T-helper 2 cell (primary cell): ENCODE data around the gene SERGEF.
"Not testable (repeated sequence)": the region's sequence is repeated elsewhere in the genome, so short reads cannot be mapped to it uniquely, and the experiment has no call there.

Experiments
- DNase-seq, 5 experiments: peaks; one replicate each; pipeline versions ENCODE4 v3.0.0 to v3.0.0-alpha.2; 2012 to 2022

The SERGEF gene

DNA sequence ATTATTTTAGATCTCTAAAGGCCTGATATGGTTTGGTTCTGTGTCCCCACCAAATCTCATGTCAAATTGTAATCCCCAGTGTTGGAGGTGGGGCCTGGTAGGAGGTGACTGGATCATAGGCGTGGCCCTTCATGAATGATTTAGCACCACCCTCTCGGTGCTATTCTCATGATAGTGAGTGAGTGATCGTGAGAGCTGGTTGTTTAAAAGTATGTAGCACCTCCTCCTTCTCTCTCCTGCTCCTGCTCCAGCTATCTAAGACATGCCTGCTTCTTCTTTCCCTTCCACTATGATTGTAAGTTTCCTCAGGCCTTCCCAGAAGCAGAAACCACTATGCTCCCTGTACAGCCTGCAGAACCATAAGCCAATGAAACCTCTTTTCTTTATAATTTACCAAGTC is 114.1 kb downstream of the SERGEF start:
- no peak for DNase-seq

DNA sequence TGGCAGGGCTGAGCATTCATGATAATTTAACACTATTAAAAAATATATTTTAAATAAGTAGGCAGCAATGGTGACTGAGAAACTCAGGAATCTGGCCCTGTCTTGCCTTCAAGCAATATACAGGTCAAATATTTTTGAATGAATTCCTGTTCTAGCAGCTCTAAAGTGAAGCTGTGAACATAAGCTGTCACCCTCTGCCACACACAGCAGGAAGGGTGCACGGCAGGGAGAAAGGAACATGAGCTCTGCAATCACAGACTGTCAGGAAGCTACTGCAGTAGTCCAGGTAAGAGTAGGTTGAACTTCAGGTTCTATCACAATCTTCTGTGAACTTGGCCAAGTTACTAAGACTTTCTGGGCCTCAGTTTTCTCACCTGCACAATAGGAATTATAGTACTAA is 114.8 kb downstream of the SERGEF start:
- no peak for DNase-seq

DNA sequence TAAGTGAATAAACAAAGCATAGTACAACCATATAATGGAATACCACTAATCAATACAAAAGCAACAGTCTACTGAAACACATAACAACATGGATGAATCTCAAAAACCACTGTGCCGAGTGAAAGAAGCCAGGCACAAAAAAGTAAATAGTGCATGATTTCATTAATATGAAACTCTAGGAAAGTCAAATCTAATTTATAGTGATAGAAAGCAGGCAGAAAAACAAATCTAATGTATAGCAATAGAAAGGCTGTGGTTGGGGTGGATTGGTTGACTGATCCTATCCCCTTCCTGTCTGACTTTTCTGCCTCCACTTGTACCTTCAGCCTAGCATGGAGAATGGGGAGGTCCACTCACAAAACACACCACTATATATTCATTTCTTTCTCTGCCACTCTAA is 115.4 kb downstream of the SERGEF start:
- DNase-seq, result no peak

DNA sequence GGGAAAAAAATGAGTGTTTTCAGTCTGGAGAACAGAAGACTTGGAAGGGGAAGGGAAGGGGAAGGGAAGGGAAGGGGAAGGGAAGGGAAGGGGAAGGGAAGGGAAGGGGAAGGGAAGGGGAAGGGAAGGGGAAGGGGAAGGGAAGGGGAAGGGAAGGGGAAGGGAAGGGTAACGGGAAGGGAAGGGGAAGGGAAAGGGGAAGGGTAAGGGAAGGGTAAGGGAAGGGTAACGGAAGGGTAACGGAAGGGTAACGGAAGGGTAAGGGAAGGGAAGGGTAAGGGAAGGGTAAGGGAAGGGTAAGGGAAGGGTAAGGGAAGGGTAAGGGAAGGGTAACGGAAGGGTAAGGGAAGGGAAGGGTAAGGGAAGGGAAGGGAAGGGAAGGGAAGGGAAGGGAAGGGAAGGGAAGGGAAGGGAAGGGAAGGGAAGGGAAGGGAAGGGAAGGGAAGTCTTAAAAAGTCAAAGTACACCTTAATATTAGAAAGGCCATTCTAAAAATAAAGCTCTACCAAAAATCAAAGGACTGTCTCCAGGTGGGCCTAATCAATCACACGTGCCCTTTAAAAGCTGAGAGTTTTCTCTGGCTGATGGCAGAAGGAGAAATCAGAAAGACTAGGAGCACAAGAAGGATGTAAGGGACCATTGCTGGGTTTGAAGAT is 116.2 kb downstream of the SERGEF start:
- not testable (repeated sequence) for DNase-seq

DNA sequence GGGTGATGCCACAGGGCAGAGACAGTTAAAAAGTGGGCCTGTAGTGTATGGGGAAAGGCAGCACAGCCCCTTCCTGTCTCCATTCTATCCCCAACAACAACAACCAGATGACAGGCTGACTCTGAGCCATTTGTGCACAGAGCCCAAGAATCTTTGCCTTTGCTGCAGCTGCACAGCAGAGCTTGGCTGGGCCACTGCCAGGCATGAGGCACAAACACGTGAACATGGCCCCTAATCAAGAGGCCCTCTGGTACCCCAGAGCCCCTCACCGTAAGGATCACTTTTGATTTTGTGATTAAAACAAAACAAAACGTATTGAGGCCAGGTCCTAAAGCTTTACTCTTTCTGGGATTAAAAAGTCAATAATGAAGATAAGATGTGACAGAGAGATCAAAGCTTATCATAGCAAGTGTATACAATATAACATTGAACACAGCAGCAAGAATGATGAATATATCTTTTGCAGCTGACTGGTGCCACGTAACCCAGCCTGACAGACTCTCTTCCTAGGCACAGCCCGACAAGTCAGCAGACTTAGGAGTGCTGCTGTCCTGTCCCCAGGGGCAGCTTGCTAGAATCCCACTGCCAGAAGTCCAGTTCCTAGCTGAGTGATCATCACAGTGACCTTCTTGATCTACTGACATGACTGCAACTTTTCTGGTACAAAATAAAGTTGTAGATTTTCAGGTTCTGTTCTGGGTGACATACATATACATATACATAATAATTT is 117.8 kb downstream of the SERGEF start:
- no peak for DNase-seq

DNA sequence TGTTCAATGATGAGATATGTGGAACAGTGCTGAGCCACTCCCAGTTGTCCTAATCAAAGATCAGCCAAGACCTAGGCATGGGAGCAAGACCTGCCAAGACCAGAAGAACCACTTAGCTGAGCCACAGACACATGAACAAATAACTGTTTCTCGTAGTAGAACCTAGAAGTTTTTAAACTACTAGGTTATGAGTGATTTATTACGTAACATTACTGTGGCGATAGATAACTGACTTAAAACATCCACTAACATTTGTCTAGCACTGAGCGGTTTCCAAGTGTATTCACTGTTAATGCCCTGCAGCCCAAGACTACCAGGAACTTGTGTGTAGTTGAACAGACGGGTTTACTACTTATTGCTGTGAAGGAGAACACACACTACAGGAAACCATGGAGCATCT is 120.4 kb downstream of the SERGEF start:
- no peak for DNase-seq

DNA sequence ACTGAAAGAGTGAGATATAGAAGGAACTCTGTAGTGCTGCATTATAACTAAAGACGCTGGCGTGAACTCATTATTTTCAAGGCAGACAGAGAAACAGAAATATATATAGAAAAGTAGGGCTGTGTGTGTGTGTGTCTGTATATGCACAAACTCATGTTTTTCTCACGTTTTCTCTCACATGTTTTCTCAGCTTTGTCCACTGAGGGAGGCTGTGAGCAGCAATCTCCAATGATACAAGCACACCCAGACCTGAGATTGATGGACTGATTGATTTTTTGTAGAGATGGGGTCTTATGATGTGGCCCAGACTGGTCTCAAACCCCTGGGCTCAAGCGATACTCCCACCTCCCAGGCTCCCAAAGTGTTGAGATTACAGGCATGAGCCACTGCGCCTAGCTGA is 122.5 kb downstream of the SERGEF start:
- no peak for DNase-seq

DNA sequence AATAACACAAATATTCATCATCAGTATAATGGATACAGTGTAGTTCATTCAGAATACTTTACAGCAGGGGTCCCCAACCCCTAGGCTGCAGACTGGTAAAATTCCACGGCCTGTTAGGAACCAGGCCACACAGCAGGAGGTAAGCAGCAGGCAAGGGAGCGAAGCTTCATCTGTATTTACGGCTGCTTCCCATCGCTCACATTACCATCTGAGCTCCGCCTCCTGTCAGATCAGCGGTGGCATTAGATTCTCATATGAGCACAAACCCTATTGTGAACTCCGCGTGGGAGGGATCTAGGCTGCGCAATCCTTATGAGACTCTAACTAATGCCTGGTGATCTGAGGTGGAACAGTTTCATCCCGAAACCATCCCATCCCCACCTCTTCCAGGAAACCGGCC is 125.1 kb downstream of the SERGEF start:
- no peak for DNase-seq

DNA sequence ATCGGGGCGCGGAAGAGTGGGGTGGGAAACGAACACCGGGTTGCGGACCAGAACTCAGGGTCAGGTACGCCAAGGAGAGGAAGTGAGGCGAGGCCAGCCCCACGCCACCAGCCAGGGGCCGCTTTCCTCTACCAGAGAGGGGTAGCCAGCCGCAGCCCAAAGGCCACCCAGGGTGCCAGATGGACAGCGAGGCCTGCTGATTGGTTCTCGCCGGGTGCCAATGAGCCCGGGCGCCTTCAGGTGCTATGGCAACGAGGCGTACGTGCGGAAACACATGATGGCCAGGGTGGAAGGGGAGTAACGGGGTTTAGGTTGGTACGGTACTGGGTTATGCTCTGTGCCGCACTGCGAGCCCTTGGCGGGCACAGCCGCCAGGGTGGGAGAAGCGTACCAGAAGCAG is 128.9 kb downstream of the SERGEF start:
- no peak for DNase-seq

DNA sequence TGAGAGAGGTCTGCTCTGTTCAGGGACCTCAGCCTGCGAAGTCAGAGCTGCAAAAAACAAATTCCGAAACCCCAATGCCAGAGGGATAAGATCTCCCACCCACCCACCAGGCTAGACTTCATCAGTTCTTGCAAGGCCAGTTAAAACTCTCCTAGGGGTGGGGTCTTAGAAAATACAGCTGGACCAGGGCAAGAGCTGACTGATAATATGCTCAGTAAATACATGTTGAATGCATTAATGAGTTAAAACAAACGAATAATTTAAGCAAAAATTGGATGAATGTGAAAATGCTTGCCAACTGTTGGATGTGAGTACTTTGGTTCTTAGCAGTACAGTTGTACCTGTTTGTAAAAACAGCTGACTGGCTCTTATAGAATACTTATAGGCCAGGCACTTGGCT is 129.8 kb downstream of the SERGEF start:
- no peak for DNase-seq

DNA sequence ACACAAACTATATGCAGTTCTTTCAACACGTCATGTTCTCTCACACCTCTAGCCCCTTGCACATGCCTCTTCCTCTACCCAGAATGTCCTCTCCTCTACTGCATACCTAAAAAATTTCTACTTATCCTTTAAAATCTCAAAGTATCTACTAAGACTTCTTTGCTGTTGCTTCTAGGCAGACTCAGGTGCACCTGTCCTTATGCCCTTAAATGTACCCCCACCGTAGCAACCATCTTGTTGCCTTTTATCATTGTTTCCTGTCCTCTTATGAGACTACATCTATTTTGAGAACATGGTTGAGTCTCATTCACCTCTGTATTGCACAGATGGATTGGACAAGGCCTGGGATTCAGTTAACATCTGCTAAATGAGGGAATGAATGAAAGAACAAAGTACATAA is 134.1 kb downstream of the SERGEF start:
- no peak for DNase-seq

DNA sequence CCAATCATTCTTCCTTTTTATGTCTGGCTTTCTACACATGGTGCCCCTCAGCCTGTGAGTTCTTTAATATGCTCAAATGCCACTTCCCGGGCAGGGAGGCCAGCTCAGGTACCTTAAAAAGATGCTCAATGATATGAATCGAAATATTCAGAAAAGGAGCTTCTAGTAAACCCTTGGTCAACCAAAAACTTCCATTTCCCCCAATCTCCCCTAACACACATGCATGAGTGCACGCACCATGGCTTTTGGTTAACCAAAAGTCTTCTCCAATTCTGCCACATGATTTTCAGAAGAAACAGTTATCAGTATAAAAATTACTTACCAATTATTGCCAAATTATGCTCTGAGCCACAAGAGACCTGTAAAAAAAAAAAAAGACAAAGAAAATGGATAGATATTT is 135.0 kb downstream of the SERGEF start:
- DNase-seq, result peak in 1 of 5 experiments; percentile 5

DNA sequence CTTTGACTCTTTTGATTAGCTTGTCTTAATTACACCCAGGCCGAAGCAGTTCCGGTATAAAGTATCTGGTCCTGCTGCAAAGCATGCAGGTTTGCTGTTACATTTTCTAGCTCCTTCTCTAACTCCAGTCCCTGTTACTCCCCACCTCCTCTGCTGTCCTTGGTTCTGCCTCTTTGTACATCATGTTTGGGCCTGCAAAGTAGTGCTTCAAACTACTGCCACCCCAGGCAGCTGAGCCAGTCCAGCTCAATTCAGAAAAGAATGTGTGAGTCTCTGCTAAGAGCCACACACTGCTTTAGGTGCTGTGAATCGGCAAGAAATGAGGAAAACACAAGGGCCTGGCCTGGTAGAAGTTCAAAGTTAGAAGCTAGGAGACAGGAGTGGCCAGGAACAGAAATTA is 136.0 kb downstream of the SERGEF start:
- DNase-seq, result no peak

DNA sequence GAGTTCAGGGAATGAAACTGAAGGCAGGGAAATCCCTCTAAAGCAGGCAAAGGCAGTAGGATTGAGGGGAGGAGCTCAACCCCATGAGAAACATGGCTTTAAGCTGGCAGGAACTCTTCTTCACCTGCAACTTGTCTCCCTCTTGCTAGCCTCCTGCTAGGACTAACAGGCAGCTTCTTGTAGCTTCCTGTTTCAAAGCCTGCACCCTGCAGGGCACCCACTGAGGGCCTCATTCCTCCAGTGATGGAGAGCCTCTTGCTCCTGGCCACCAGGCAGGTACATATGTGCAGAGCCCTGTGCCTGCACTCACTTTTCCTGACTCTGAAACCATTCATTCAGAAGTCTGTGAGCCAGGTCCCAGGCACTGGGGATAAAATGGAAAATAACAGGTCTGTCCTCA is 137.0 kb downstream of the SERGEF start:
- no peak for DNase-seq

DNA sequence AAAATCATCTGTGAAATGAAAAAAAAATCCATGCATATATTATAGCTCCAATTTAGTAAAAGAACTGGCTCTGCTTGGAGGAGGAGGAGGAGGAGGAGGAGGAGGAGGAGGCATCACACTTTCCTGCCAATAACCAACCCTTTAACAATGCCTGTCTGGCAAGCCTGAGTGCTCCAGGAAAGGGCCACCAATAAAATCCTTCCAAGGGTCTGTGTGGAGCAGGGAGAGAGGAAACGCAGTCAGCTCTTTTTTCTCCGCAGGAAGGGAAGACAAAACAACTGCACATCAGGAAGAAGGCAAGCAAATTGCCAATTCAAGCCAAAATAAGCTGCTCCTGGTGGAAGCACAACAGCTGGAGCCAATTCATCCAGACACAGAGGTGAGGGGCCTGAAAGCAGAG is 139.3 kb downstream of the SERGEF start:
- no peak for DNase-seq

DNA sequence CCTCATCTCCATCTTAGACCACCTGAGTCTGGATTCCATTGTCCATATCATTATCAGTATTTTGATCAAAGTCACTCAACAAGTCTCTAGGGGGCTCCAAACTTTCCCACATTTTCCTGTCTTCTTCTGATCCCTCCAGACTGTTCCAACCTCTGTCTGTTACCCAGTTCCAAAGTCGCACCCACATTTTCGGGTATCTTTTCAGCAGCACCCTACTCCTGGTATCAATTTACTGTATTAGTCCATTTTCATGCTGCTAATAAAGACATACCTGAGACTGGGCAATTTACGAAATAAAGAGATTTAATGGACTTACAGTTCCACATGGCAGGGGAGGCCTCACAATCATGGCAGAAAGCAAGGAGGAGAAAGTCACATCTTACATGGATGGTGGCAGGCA is 144.4 kb downstream of the SERGEF start:
- not testable (repeated sequence) for DNase-seq

DNA sequence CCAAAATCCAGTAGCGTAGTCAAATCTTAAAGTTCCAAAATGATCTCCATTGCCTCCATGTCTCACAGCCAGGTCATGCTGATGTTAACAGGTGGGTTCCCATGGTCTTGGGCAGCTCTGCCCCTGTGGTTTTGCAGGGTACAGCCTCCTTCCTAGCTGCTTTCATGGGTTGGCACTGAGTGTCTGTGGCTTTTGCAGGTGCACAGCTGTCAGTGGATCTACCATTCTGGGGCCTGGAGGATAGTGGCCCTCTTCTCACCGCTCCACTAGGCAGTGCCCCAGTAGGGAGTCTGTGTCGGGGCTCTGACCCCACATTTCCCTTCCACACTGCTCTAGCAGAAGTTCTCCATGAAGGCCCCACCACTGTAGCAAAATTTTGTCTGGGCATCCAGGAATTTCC is 145.5 kb downstream of the SERGEF start:
- DNase-seq, result no peak

DNA sequence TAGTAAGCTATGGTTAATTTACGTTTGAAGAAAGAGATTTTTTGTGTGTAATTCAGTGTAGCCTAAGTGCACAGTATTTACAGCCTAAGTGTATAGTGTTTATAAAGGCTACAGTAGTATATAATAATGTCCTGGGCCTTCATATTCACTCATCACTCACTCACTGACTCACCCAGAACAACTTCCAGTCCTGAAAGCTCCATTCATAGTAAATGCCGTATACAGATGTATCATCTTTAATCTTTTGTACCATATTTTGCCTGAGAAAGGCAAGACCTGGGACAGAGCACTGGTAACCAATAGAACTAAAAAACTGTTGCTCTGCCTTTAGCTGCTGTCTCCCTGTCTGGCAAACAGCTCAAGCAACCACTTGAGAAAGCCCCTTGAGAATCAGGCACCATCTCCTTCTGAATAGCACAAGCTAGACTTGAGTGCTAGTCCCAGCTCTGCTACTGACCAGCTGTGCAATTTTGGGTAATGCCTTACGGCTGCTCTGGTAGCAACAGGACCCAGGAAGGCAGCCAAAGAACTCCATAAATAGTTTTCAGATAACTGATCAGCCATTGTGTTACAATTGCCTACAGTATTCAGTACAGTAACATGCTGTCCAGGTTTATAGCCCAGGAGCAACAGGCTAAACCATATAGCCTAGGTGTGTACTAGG is 146.9 kb downstream of the SERGEF start:
- DNase-seq, result no peak

DNA sequence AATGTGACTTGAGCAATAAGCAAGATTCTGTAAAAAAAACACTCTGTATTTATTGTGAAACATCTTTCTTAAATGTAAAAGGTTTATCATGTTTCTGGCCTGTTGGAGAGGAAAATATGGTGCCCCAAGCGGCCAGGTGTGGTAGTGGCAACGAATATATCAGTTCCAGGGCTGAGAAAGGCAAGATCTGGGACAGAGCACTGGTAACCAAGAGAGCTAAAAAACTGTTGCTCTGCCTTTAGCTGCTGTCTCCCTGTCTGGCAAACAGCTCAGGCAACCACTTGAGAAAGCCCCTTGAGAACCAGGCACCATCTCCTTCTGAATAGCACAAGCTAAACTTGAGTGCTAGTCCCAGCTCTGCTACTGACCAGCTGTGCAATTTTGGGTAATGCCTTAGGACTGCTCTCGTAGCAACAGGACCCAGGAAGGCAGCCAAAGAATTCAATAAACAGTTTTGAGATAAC is 148.3 kb downstream of the SERGEF start:
- no peak for DNase-seq

DNA sequence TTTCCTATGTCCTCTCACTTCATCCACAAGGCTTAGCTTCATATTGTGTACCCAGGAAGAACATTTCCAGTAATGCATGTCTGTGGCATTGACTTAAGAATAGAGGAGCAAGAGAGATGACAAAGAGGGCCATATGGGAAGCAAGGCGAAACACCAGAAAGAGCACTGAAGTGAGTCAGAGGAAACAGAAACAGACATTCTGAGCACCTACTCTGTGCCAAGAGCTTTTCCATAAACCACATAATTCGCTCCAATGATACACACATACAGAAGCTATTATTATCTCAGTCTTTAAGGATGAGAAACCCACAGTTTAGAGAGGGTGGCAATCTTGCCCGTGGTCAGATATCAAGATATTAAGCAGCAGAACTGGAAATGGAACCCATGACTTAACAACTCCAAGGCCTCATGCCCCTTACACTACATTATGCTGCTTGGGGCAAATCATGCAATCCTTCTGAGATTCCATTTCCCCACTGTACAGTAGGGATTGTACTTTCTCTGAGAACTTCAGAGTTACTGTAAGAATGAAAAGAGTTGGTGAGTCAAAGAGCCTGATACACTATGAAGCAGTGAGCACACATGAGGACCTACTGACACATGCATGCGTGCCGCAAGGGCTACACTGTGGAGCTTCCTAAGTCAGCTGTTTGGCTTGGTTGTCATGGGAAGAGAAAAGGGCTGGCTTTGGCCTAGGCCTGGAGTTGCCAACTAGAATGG is 151.7 kb downstream of the SERGEF start:
- no peak for DNase-seq

DNA sequence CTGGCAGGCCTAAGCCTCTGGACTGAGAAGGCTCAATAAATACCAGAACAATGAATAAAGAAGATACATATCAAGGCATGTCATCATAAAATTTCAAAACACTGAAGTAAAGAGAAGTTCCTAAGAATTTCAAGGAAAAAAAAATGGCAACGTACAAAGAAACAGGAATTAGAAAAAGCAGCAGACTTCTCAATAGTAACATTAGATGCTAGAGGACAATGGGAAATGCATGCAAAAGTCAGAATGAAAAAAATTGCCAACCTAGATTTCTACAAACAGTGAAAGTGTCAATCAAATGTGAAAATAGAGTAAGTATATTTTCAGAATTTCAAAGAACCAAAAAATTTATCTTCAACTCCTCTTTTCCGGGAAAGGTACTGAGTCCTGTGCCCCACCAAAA is 153.3 kb downstream of the SERGEF start:
- no peak for DNase-seq

DNA sequence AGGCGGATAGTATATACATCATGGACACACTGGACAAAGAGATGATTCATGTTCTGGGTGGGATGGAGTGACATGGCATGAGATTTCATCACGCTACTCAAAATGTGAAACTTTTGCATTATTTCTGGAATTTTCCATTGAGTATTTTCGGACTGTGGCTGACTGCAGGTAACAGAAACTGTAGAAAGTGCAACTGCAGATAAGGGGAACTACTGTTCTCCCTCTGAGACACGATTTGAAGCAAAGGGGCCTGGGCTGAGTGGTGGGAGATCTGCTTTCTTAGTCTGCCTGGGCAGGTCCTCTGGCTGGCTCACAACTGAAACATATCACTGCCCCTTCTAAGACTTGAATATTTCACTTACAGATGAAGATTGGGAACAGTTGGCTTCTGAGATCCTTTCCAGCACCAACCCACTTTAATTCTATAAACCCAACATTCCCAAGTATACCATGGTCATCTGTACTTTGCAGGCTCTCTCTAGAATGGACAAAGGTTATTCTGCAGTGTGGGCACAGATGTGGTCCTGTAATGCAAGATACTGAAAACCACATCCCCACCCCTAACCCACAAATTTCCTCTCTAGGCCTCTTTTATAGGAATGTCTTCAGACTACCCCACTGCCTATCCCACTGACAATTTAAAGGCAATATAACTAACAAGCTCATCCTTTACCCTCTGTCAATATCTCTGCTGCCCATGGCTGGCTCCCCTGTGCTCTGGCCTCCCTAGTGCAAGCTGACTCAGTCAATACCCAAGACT is 157.1 kb downstream of the SERGEF start:
- DNase-seq, result no peak

DNA sequence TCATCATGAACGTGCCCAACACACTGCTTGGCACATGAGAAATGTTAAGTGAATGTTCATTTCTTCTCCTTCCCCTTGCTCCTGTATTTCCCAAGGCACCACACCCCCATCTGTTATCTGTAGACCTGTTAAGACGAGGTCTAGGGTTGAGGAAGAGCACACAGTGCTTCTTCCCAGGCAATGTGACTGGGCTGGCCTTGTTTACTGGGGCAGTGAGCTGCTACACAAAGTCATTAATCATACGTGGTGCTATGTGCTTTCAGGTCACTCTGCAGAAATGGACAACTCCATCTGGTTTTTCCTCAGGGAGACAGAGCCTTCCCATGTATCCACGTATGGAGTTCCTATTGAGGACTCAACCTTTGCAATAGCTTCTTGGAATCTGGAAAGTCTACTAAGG is 159.6 kb downstream of the SERGEF start:
- no peak for DNase-seq
